Fibroblast of skin of right biceps (primary cell): ENCODE data around the gene SLC14A1.
"Not testable (repeated sequence)": the region's sequence is repeated elsewhere in the genome, so short reads cannot be mapped to it uniquely, and the experiment has no call there.

Experiments used
- DNase-seq: peaks from one replicate; pipeline ENCODE4 v3.0.0-alpha.2; 2013

Gene SLC14A1

DNA sequence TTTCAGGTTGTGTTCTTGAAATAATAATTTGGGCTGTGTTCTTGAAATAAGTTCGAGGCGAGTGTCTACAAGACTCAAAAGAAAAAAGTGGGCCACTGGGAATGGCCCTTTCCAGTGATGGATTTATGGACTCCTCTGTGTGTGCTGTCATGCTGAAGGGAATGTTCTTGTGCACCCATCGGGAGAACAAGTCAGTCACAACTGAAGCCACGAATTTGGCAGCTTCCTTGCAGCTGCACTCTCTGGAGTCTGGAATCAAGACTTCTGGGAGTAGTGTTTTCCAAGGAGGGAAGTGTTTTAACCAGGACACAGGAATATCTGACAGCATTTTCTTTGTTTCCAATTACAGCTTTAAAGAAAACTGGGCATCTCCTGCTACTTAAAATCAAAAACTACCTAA, 620 bp downstream of the SLC14A1 start:
- no peak for DNase-seq

DNA sequence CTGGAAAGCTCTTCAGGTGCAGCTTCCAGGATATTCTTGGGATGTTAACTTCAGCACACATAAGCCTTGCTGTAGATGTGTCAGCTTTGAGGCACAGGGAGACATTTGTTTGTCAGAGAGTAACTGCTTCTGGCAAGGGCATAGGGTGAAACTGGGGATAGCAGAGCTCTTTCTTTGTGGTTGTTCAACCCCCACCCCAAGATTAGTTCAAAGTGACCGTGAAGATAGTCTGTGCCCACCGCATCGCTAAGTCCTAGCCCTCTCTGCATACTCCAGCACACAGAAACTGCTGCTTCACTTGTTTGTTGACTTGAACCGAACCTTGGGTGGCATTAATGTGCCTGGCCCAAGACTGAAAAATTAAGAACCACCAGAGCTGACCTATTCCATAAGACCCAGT, 1.4 kb downstream of the SLC14A1 start:
- DNase-seq, result no peak

DNA sequence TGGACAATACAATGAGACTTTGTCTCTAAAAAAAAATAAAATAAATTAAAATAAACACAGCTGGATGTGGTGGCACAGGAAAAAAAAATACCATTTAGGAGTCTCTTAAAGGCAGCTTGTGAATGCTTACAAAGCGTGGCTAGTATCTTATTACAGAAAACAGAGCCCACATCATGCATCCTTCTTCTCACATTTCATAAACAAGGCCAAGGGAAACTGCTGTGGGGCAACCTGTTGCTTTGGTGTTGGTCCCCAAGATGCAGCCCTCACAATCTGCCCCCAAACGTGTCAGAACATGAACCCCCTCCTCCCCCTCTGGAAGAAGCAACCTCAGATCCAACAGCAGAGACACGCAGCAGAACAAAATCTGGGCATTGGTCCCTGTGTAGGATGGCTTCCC, 2.6 kb downstream of the SLC14A1 start:
- no peak for DNase-seq

DNA sequence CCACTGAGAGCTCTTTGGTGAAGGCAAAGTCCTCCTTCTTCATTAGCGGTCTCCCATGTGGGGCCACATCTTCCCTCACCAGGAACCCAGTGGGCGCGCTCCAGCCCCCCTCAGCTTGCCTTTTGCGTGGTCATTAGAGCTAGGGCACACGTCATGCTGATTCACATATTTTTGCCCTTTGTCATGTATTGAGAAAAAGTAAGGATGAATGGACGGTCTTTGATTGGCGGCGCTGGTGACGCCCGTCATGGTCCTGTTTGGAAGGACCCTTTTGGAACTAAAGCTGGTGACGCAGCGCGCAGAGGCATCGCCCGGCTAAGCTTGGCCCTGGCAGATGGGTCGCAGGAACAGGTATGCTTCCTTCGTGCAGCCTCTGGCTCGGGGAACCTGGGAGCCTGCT, 3.1 kb downstream of the SLC14A1 start:
- no peak for DNase-seq

DNA sequence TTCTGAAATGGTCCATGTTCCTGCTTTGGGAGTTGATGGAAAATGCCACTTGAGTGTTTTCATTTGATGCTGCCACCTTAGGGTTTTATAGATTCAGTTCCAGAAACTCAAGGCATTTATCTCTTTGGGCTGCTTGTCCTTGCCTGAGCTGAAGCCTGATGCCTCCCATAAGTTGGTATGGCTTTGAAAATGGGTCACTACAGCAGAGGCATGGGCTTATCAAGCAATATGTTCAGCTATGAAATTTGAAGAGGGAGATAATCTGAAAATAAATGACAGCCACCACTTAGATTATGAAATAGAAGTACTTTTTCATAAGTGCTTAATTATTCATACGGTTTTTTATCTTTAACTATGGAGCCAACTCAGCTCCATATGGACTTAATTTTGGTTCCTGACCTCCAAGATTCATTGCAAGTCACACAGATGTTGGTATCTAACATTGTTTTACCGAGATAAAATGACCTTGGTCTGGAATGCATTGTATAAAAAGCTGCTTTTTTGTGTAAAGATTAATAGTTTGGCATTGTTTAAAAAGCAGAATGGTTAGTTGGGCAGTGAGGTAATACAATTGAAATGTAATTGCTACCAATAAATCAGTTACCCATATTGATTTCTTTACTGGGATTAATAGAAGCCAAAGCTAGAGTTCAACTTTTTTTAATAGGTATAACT, 4.5 kb downstream of the SLC14A1 start:
- peak; percentile 74 for DNase-seq

DNA sequence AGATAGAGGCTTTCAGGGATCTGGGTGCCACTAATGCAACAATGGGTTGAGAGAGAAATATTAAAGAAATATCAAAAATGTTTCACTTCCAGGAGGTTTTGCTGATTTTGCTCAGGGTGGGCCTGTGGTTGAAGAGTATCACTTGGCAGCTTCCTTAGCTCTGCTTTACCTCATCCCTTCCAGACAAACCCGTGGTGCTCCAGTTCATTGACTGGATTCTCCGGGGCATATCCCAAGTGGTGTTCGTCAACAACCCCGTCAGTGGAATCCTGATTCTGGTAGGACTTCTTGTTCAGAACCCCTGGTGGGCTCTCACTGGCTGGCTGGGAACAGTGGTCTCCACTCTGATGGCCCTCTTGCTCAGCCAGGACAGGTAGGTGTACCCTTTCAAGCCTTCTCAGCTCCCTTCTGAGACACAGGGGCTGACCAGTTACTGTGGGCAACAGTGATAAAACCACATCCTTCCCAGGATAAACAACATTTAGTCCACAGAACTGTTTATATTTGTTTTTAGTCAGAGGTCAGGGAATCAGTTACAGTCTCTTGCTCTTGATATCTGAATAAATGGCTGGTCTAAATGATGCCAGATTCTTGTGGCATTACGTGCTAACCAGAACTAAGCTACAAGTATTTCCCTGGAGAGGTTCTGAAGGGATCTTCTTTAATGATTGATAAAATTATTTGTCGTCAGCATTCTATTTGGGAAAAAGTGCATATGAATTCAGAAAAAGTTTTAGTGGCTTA, 7.0 kb downstream of the SLC14A1 start:
- peak; percentile 62 for DNase-seq

DNA sequence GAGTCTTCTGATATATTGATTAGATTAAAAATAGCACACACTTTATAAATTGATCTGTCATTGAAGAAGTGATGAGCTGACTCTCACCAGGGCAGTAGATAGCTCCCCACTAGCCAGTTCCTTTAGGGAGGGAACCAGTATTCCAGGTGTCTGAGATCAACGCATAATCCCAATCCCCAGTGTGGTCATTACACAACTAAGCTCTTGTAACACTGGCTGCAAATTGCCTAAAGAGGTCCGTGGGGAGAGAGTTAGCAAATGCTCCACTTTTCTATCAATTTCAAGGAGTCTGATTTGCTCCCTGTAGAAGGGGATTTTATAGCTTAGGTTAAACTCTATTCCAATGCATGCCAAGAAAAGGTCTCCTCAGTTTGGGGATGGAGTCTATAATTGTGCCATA, 7.7 kb downstream of the SLC14A1 start:
- DNase-seq, result no peak

DNA sequence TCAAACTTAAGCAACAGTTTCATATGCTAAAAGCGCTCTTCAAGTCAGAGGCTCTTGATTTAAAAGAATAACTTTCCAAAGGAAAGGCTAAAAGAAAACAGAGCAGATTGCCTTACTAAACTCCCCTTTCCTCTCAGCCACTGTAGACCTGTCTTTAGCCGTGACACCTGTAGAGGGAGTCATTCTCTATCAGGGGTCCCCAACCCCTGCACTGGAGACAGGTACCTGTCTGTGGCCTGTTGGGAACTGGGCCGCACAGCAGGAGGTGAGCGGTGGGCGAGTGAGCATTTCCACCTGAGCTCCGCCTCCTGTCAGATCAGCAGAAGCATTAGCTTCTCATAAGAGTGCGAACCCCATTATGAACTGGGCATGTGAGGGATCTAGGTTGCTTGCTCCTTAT, 9.6 kb downstream of the SLC14A1 start:
- no peak for DNase-seq

DNA sequence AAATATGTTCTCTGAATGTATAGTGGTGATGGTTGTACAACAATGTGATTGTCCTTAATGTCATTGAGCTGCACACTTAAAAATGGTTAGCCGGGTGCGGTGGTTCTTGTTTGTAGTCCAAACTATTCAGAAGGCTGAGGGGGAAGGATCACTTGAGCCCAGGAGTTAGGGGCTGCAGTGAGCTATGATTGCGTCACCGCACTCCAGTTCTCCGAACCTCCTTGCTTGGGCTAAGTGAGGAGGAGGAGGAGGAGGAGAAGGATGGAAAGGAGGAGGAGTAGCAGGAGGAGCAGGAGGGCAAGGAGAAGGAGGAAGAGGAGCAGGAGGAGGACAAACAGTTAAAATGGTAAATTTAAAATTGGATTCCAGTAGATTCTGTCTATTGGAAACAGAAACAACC, 10.5 kb downstream of the SLC14A1 start:
- no peak for DNase-seq

DNA sequence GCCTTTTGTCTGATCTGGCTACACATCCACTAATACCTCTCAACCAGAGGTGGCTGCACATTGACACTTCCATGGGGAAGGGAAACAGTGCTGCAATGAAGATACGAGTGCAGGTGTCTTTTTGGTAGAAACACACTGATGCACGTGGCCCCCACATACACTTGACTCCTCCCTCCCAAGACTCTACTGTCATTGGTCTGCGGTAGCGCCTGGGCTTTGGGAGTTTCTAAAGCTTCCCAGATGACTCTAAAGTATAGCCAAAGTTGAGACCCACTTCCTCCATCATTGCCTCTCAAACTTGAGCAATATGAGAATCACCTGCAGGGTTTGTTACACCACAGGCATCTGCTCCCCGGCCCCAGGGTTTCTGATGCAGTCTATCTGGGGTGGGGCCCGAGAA, 11.0 kb downstream of the SLC14A1 start:
- DNase-seq, result no peak

DNA sequence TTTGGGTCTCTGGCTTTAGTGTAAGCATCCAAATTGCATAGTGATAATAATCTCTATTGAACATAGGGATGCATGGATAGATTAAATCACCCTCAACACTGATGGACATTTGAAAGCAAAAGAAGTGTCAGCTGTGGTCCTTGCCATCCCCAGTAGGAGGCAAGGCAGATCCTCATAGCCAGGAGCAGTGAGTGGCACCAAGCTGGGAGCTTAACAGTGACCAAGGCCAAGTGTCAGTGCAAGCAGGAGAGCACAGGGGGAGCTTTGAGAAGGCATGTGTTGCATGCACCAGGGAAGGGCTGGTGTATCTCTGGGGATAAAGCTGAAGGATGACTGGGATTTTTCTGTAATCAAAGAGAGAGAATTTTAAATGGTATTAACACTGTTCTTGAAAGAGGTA, 14.7 kb downstream of the SLC14A1 start:
- DNase-seq, result no peak

DNA sequence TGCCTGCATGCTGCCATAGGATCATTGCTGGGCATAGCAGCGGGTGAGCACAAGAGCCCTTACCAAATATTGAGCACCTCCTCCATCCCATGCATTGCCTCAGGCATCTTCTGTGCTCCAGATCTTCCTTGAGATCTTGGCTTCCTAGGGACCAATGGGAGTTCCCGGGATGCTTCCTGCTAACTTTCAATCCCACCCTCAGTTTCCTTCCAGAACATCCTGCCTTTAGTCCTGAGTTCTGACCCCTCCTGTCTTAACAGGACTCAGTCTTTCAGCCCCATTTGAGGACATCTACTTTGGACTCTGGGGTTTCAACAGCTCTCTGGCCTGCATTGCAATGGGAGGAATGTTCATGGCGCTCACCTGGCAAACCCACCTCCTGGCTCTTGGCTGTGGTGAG, 15.3 kb downstream of the SLC14A1 start:
- no peak for DNase-seq

DNA sequence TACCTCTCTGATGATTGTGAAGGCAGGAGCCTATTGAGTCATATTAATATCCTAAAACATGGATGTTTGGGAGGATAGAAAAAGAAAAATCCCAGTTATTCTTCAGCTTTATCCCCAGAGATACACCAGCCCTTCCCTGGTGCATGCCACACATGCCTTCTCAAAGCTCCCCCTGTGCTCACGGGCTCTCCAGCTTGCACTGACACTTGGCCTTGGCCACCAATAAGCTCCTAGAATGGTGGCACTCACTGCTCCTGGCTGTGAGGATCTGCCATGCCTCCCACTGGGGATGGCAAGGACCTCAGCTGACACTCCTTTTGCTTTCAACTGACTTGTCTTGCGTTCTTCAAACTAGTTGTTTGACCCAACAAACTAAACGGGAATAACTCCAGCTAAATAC, 15.9 kb downstream of the SLC14A1 start:
- no peak for DNase-seq

DNA sequence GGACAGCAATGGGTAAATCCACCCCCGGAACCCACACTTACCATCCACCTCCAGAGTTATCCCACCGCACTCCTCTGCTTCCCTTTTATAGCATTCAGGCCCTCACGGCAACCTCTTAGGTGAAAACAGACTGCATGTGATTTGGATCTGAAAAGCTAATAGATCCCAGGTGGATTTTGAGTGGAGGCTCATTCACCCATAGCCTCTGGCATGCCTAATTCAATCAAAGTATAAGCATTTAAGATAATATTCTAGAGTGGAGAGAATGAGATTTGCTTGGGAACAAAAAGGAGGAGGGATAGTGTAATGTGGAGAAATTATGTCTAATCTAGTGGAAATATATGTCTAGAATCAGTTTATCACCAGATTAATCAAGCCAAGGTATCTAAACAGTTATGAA, 17.1 kb downstream of the SLC14A1 start:
- DNase-seq, result no peak

DNA sequence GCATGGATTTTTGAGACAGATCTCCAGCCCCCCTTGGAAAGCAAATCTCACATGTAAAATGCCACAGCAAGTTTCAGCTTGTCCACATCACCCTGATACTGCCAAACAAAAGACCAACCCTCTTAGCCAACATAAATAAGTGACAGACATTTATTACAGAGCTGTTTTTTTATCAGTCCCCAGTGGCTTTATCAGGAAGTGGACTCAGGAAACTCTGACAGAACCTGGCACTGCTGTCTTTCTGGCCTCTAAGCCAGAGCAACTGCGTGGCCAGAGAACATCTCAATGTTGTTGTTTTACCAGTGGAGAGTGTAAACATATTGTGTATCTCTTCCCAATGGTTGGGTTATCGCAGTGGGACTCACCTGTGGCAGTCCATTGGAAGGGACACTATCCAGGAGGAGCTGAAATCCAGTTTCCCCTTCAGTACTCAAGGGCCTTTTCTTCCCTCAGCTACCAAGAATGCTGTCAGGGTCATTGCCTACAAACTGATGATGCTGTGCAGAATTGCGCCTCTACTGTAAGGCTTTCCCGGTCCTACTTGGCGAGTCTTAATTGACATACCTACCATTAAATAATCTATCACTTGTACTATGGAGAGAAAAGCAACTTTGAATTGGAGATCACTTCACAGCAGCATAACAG, 22.0 kb downstream of the SLC14A1 start:
- no peak for DNase-seq

DNA sequence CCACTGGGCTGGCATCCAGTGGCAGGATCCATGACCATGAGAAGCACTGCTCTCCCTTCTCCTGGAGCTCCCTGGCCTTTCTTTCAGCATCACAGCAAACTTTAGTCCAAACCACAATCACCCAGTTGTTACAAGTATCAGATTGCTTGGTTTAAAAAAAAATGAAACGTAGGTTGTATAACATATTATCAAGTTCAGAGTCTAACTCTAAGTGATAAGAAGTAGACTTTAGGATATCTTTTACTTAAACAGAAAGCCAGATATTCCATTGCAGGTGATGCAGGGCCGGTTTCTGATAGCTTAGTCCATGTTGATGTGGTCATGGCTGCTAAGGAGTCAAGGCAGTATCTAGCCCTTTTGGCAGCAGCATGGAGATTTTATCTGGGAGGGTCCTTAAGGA, 24.5 kb downstream of the SLC14A1 start:
- no peak for DNase-seq

DNA sequence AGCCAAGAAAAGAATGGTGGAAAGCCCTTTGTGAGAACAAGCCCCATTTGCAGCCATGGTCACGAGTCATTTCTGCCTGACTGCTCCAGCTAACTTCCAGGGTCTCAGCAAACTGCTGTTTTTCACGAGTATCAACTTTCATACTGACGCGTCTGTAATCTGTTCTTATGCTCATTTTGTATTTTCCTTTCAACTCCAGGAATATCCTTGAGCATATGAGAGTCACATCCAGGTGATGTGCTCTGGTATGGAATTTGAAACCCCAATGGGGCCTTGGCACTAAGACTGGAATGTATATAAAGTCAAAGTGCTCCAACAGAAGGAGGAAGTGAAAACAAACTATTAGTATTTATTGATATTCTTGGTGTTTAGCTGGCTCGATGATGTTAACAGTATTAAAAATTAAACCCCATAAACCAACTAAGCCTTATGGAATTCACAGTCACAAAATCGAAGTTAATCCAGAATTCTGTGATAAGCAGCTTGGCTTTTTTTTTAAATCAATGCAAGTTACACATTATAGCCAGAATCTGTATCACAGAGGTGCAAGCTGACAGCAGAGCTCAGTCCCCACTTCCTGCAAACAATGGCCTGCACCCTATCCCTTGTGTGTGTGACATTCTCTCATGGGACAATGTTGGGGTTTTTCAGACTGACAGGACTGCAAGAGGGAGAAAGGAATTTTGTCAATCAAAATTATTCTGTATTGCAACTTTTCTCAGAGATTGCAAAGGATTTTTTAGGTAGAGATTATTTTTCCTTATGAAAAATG, 26.1 kb downstream of the SLC14A1 start:
- no peak for DNase-seq

DNA sequence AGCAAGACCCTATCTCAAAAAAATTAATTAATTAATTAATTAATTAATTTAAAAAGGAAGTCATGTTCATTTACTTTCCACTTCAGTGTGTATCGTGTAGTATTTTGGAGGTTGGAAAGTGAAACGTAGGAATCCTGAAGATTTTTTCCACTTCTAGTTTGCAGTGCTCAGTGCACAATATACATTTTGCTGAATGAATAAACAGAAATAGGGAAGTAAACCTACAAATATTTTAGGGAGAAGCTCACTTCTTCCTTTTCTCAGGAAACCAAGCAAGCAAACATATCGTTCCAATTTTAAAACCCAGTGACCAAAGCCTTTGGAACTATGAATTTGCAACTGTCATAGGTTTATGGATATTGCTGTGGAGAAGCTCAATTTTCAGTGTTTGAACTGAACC, 27.8 kb downstream of the SLC14A1 start:
- DNase-seq, result no peak

DNA sequence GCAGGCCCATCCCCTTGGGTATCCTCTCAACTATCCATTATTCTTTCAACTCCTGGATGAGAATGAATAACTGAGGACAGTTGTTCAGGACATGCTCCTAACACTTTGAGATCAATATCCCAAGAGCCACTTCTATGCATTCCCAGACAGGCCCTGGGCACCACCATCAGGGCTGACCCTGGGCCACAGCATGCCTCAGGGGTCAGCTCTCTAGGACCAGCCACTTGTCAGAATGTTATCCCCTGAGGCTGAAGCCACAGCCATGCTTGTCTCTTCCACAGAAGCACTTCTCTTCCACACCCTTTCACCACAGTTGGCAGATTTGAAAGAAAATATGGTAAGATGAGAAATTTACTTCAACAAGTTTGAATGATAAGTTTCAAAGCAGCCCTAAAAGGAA, 28.7 kb downstream of the SLC14A1 start:
- DNase-seq, result no peak

DNA sequence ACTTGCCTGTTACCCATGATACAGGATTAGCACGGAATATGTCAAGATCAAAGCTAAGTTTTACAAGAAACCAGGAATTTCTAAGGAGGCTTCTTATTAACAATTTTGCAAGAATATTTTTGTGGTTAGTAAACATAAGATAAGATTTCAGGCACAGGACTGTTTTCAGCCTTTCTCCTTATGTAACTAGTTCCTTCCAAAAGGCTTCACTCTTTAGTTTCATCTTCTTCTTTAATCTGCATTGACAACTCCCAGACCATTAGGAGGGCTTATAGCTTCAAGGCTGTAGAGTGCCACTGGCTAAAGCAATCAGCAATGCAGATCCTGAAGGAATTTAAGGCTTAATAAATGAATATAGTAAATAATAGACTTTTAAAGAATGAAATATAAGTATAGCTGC, 29.3 kb downstream of the SLC14A1 start:
- no peak for DNase-seq

DNA sequence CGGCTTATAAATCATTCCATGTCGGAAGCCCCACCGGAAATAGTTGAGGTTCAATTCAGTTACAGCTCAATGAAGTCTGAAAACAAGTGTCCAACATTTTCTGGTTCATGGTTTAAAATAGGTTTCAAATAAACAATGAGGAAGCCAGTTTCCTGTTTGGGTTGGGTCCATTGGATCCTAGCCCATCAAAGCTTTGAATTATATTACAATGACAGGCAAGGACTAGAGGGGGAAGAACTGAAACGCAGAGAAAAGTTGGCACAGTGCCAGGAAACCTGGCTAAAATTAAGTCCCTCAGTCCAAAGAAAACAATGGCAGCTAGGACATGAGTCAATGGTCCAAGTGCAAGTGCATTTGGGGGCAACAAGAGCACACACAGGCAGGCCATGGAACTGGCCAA, 32.0 kb downstream of the SLC14A1 start:
- peak; percentile 70 for DNase-seq

DNA sequence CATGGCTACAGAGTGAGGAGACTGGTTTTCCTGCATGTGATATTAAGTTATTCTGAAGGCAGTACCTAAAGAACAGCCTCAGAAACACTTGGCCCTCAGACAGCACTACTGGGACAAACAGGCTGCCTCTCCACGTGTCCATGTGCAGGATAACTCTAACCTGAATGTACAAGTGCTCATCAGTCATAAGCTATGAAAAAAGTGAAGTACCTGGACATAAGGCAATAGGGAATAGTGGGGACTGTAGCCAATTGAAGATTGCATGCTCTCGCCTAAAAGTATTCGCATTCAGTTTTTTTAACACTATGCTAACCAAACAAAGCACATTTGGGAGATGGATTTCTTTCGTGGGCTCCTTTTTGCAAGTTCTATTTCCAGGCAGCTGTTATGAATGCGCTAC, 33.0 kb downstream of the SLC14A1 start:
- DNase-seq, result no peak

DNA sequence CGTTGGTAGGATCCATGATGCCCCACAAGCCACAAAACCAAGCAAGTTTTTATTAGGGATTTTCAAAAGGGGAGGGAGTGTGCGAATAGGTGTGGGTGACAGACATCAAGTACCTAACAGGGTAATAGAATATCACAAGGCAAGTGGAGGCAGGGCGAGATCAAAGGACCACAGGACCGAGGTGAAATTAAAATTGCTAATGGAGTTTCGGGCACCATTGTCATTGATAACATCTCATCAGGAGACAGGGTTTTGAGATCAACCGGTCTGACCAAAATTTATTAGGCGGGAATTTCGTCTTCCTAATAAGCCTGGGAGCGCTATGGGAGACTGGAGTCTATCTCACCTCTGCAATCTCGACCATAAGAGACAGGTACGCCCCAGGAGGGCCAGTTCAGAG, 33.7 kb downstream of the SLC14A1 start:
- not testable (repeated sequence) for DNase-seq
